TTC549 (cell line): ENCODE data around the gene PBRM1.

Experiments used
- FAIRE-seq: peaks from 2 replicates; lab custom pipeline; 2012; peaks lifted over from hg19 to GRCh38; lab: Jason Lieb, UNC

Gene PBRM1

GRCh38 chr3:52524752-52525679 lies 160.7 kb downstream of the PBRM1 start:
- no peak for FAIRE-seq

- FAIRE-seq, result no peak
These were observed 161.4 kb downstream of the PBRM1 start for GRCh38 chr3:52524258-52524751.

- FAIRE-seq, result no peak
These were observed 162.1 kb downstream of the PBRM1 start for GRCh38 chr3:52523386-52524257.

- no peak for FAIRE-seq
These were observed 163.0 kb downstream of the PBRM1 start for GRCh38 chr3:52522651-52523251.

- no peak for FAIRE-seq
These were observed 163.6 kb downstream of the PBRM1 start for GRCh38 chr3:52521881-52522650.

- FAIRE-seq, result no peak
These were observed 164.3 kb downstream of the PBRM1 start for GRCh38 chr3:52521488-52521824.

- FAIRE-seq, result no peak
These were observed 164.8 kb downstream of the PBRM1 start for GRCh38 chr3:52520716-52521487.

GRCh38 chr3:52520141-52520667 lies 165.5 kb downstream of the PBRM1 start:
- no peak for FAIRE-seq

- no peak for FAIRE-seq
These were observed 166.1 kb downstream of the PBRM1 start for GRCh38 chr3:52519445-52520140.

GRCh38 chr3:52518723-52519444 lies 166.8 kb downstream of the PBRM1 start:
- no peak for FAIRE-seq

GRCh38 chr3:52517796-52518722 lies 167.7 kb downstream of the PBRM1 start:
- FAIRE-seq, result no peak

GRCh38 chr3:52516509-52517195 lies 169.1 kb downstream of the PBRM1 start:
- no peak for FAIRE-seq

- no peak for FAIRE-seq
These were observed 170.5 kb downstream of the PBRM1 start for GRCh38 chr3:52515192-52515591.

GRCh38 chr3:52514576-52514975 lies 171.1 kb downstream of the PBRM1 start:
- no peak for FAIRE-seq

GRCh38 chr3:52513281-52513680 lies 172.4 kb downstream of the PBRM1 start:
- FAIRE-seq, result no peak

GRCh38 chr3:52512727-52513126 lies 173.0 kb downstream of the PBRM1 start:
- FAIRE-seq, result no peak

GRCh38 chr3:52512105-52512504 lies 173.6 kb downstream of the PBRM1 start:
- FAIRE-seq, result no peak

GRCh38 chr3:52511509-52511908 lies 174.2 kb downstream of the PBRM1 start:
- no peak for FAIRE-seq
